Psoas muscle (tissue), 8 donors: ENCODE results near the gene DCLK3. TPM values are rescaled to one million over a fixed set of nuclear protein-coding genes. Genes with fewer than 3 reads are reported as not detected.

ENCODE experiments used
- ATAC-seq, 4 donors: fragments of 200-7000 bp; cut with Tn5 transposase; one replicate each; pipeline ENCODE4 v1.9.1; 2020; ENCODE audit warnings: moderate library complexity in 3 of 4, mild to moderate bottlenecking in 2 of 4
- DNase-seq, 2 donors: peaks; one replicate each; pipeline ENCODE4 v3.0.0-alpha.2; 2020
- H3K27ac ChIP-seq: fragments of 200-600 bp; one replicate; pipeline ENCODE4 v1.8.0; 2022
- H3K27me3 ChIP-seq, 3 donors: fragments of 200-600 bp in 1 of 3; one replicate each; pipeline versions ENCODE4 v1.6.1 to v1.8.0; 2013 to 2022; ENCODE audit warnings: low read length in 2 of 3, mild to moderate bottlenecking in 2 of 3, moderate library complexity in 1 of 3; ENCODE audit not compliant: insufficient read depth in 3 of 3
- H3K36me3 ChIP-seq, 2 donors: fragments of 200-600 bp in 1 of 2; one replicate each; pipeline versions ENCODE4 v1.6.1 to v1.8.0; 2013 to 2022; ENCODE audit warnings: low read depth in 1 of 2, mild to moderate bottlenecking in 1 of 2, moderate library complexity in 1 of 2; ENCODE audit not compliant: insufficient read depth in 1 of 2
- H3K4me1 ChIP-seq: fragments of 200-600 bp; one replicate; pipeline ENCODE4 v1.8.0; 2022
- H3K4me3 ChIP-seq: fragments of 200-600 bp; one replicate; pipeline ENCODE4 v1.8.0; 2022; ENCODE audit warnings: mild to moderate bottlenecking
- H3K9me3 ChIP-seq: fragments of 200-600 bp; one replicate; pipeline ENCODE4 v1.8.0; 2022
- CTCF ChIP-seq: fragments of 200-600 bp; IDR thresholded peaks from one replicate; pipeline ENCODE4 v1.8.0; 2022; ENCODE audit warnings: antibody characterized with exemption
- WGBS, 3 donors: extraction: QIAGEN DNeasy Blood & Tissue Kit; methylation state at CpG; one replicate each; pipeline versions ENCODE4 v1.1.6 to v1.1.7; 2013; 5-methylcytosine and 5-hydroxymethylcytosine counted together
- intact Hi-C, 2 donors: fragments of 100-400 bp; cut with DNase I; formaldehyde crosslinking; loops; one replicate each; pipeline versions ENCODE4 v1.11.0 to v1.14.2; 2022
- polyA plus RNA-seq, 3 donors: library from polyadenylated mRNA; stranded (reverse); fragments of 200-250 nt; gene quantifications; one replicate each; pipeline ENCODE4 v1.2.3, GENCODE V29; 2013
- total RNA-seq, 4 donors: library from RNA; stranded (reverse); fragmentation: NEBNext Ultra II Directional in 2 of 4; extraction: Animal tissue kit (Norgen Biotek cat#: 25700) in 2 of 4; gene quantifications; one replicate each; pipeline versions ENCODE4 v1.2.1 to v1.2.4, GENCODE V29; 2021 to 2023
- donor health status: healthy with polysubstance abuse.
- donor health status: DM: no; HTN: no; CAD: no; lungs with moderate emphysema.
- donor health status: Bipolar disorder and iron deficiency.
- donor health status: healthy.
- donor health status: DM: yes; HTN: yes; CAD: no.
- donor health status: DM: no; HTN: no; CAD: no.
- donor health status: DM: no; HTN: no; CAD: no.
- donor health status: DM: yes; HTN: yes; CAD: no.

DCLK3 gene
- total and polyA plus RNA-seq, 7 donors: 0.34 to 1.7 (median 0.54) TPM

GRCh38 chr3:36681867-36682266 lies 82.5 kb downstream of the DCLK3 start:
- no peak for DNase-seq
- H3K36me3 ChIP-seq: no peaks in the 10 kb centered on the region
- intact Hi-C loops: no loop called here
- no peaks in the 10 kb centered on the region for H3K27me3 ChIP-seq
- no peak for ATAC-seq
- WGBS, 3 donors: 78 to 91% (median 86%) methylated on average over 1 of the region's 1 CpG
- no peaks in the 10 kb centered on the region for H3K9me3 ChIP-seq
- H3K4me1 ChIP-seq: no peaks in the 10 kb centered on the region
- no peak for TF ChIP-seq CTCF
- H3K27ac ChIP-seq: no peak overlapping the region
- no peak overlapping the region for H3K4me3 ChIP-seq

- H3K27me3 ChIP-seq: no peaks in the 10 kb centered on the region
- no peak overlapping the region for H3K4me3 ChIP-seq
- no peaks in the 10 kb centered on the region for H3K4me1 ChIP-seq
- H3K9me3 ChIP-seq: no peaks in the 10 kb centered on the region
- H3K36me3 ChIP-seq: no peaks in the 10 kb centered on the region
- no peak overlapping the region for H3K27ac ChIP-seq
- WGBS, 3 donors: 57 to 58% (median 57%) methylated on average over 3 of the region's 3 CpGs
- intact Hi-C loops: no loop called here
- no peak for TF ChIP-seq CTCF
- ATAC-seq: no peak
- no peak for DNase-seq
Observed at GRCh38 chr3:36680952-36681351, 83.4 kb downstream of the DCLK3 start.

GRCh38 chr3:36679384-36680200 lies 84.8 kb downstream of the DCLK3 start:
- no peak for TF ChIP-seq CTCF
- intact Hi-C loops: no loop called here
- 50 to 75% (median 70%) methylated on average over 1 of the region's 1 CpG for WGBS, 3 donors
- Histone ChIP-seq H3K27ac (no peak overlapping the region), H3K36me3 (no peaks in the 10 kb centered on the region), H3K4me1 (no peaks in the 10 kb centered on the region), H3K27me3 (no peaks in the 10 kb centered on the region), H3K9me3 (no peaks in the 10 kb centered on the region), H3K4me3 (no peak overlapping the region)
- ATAC-seq: no peak
- DNase-seq: no peak

- Histone ChIP-seq H3K4me1 (no peaks in the 10 kb centered on the region), H3K27ac (no peak overlapping the region), H3K27me3 (no peaks in the 10 kb centered on the region), H3K4me3 (no peak overlapping the region), H3K9me3 (no peaks in the 10 kb centered on the region), H3K36me3 (no peaks in the 10 kb centered on the region)
- DNase-seq (no peak), ATAC-seq (no peak)
- TF ChIP-seq CTCF: no peak
- 85 to 91% (median 87%) methylated on average over 2 of the region's 2 CpGs for whole genome bisulfite sequencing, 3 donors
- intact Hi-C loops: no loop called here
Observed at GRCh38 chr3:36678216-36679013, 85.9 kb downstream of the DCLK3 start.
